ENCODE results near the gene CCDC85A.

DNA sequence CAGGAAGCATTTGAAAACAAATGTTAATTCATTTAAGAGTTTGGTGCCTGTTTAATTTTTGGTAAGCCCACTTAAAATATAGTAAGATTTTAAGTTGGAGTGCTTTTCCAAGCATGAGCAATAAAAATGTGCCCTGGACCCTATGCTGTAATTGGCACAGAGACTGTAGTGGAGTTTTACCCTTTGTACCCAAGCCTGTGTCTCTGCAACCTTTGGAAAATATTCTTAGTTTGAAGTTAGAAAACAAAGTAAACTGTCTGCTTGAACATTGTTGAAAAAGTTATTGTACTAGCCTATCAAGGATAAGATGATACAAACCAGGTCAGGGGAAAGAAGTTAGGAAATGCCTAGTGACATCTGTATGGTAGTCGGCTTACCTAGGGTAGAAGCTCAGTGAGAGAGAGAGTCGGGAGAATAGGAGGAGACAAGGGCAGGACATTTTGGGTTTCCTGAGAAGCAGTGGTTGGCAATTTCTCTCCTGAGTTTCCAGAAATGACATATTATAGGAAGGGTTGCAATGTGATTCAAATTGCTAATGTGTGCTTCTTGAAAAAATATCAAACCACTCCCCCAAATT lies 66.5 kb downstream of the CCDC85A start:
- TF ChIP-seq, protein P1, sequence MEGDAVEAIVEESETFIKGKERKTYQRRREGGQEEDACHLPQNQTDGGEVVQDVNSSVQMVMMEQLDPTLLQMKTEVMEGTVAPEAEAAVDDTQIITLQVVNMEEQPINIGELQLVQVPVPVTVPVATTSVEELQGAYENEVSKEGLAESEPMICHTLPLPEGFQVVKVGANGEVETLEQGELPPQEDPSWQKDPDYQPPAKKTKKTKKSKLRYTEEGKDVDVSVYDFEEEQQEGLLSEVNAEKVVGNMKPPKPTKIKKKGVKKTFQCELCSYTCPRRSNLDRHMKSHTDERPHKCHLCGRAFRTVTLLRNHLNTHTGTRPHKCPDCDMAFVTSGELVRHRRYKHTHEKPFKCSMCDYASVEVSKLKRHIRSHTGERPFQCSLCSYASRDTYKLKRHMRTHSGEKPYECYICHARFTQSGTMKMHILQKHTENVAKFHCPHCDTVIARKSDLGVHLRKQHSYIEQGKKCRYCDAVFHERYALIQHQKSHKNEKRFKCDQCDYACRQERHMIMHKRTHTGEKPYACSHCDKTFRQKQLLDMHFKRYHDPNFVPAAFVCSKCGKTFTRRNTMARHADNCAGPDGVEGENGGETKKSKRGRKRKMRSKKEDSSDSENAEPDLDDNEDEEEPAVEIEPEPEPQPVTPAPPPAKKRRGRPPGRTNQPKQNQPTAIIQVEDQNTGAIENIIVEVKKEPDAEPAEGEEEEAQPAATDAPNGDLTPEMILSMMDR (IDR thresholded peaks at IDR 0.05; ENCODE audit: poor library complexity, severe bottlenecking): no peak
- no peak for TF ChIP-seq RAD21 (conservative IDR thresholded peaks at IDR 0.05)
- TF ChIP-seq, protein P2, sequence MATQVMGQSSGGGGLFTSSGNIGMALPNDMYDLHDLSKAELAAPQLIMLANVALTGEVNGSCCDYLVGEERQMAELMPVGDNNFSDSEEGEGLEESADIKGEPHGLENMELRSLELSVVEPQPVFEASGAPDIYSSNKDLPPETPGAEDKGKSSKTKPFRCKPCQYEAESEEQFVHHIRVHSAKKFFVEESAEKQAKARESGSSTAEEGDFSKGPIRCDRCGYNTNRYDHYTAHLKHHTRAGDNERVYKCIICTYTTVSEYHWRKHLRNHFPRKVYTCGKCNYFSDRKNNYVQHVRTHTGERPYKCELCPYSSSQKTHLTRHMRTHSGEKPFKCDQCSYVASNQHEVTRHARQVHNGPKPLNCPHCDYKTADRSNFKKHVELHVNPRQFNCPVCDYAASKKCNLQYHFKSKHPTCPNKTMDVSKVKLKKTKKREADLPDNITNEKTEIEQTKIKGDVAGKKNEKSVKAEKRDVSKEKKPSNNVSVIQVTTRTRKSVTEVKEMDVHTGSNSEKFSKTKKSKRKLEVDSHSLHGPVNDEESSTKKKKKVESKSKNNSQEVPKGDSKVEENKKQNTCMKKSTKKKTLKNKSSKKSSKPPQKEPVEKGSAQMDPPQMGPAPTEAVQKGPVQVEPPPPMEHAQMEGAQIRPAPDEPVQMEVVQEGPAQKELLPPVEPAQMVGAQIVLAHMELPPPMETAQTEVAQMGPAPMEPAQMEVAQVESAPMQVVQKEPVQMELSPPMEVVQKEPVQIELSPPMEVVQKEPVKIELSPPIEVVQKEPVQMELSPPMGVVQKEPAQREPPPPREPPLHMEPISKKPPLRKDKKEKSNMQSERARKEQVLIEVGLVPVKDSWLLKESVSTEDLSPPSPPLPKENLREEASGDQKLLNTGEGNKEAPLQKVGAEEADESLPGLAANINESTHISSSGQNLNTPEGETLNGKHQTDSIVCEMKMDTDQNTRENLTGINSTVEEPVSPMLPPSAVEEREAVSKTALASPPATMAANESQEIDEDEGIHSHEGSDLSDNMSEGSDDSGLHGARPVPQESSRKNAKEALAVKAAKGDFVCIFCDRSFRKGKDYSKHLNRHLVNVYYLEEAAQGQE (IDR thresholded peaks at IDR 0.05; ENCODE audit: borderline replicate concordance): no peak
- no peak for TF ChIP-seq MXI1 (conservative IDR thresholded peaks at IDR 0.05; ENCODE audit: poor library complexity, severe bottlenecking)
